ENCODE data around the gene OR51A7.
"Not testable (repeated sequence)": the region's sequence is repeated elsewhere in the genome, so short reads cannot be mapped to it uniquely, and the experiment has no call there.

The OR51A7 gene, protein sequence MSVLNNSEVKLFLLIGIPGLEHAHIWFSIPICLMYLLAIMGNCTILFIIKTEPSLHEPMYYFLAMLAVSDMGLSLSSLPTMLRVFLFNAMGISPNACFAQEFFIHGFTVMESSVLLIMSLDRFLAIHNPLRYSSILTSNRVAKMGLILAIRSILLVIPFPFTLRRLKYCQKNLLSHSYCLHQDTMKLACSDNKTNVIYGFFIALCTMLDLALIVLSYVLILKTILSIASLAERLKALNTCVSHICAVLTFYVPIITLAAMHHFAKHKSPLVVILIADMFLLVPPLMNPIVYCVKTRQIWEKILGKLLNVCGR

GRCh38 chr11:4903484-4903883 lies at the start of gene OR51A7:
Gene OR51A7 (plus strand): TSS chr11:4903783. CDS start chr11:4907370, 3,587 bp downstream.
- DNase-seq, result no peak

DNA sequence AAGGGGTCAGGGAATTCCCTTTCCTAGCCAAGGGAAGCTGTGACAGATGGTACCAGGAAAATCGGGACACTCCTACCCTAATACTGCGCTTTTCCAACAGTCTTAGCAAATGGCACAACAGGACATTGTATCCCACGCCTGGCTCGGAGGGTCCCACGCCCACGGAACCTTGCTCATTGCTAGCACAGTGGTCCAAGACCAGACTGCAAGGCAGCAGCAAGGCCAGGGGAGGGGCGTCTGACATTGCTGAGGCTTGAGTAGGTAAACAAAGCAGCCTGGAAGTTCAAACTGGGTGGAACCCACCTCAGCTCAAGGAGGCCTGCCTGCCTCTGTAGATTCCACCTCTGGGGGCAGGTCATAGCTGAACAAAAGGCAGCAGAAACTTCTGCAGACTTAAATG lies 49.3 kb upstream of the OR51A7 start:
- DNase-seq, result not testable (repeated sequence)

- DNase-seq, result no peak
Observed at GRCh38 chr11:4862447-4863236, 40.9 kb upstream of the OR51A7 start.

DNA sequence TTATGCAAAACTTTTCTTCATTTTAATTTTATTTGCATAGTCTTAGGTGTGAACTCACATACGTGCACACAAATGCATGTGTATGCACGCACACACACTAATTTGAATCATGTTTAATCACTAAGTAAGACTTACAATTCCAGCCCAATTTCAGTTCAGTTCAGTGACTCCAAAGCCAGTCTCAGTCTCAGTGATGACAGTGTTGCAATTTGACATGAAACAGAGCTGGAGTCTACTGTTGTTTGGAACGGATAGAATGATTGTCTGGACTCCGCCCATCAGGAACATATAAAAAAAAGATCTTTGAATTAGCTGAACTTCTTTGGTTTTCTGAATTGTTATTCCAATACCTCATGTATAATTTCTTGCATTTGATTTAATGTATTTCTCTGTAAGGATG lies 39.7 kb upstream of the OR51A7 start:
- peak; percentile 3 to 36 for DNase-seq

DNA sequence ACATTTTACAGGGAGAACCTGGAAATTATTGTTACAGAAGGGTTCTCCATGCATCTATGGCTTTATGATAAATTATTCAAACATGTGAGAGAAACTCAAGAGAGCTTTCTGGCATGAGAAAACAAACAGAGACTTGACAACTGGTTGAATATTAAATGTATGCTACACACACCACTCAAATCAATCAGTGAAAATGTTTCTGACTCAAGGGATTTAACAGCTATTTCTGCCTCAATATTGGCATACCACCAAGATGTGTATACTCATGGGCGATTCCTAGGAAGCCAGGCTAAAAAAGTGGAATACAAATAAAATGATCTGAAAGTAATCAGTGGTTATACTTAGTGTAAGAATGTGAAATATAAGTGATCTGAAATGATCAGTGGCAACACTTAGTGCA lies 37.7 kb upstream of the OR51A7 start:
- DNase-seq, result no peak

GRCh38 chr11:4881188-4881587 lies 22.4 kb upstream of the OR51A7 start:
- no peak for DNase-seq

- no peak for DNase-seq
Observed at GRCh38 chr11:4881860-4882500, 21.6 kb upstream of the OR51A7 start, which contains the start of gene OR51T1. Gene OR51T1 (plus strand): TSS chr11:4881900. CDS start chr11:4881900, 0 bp downstream.

- DNase-seq, result no peak
Observed at GRCh38 chr11:4882543-4882942, 21.0 kb upstream of the OR51A7 start.

GRCh38 chr11:4884361-4884760 lies 19.2 kb upstream of the OR51A7 start:
- DNase-seq, result no peak

- DNase-seq, result no peak
Observed at GRCh38 chr11:4886186-4886585, 17.4 kb upstream of the OR51A7 start.

DNA sequence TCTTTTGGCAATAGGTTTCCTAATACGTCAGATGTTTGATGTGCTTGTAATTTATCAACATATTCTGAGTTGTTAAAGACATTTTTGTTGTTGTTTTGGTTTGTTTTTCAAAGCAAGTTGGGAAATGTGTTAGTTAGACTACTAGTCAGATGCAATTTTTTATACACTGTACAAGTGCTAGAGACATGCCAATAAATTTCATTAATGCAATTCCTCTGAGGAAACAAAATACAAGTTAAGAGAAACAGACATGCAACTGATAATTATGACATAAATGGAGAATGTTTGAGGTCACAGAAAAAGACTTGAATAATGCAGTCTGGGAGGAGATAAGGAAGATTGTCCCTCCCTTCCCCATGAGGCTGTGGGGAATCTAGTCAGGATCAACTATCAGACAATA lies 16.0 kb upstream of the OR51A7 start:
- no peak for DNase-seq

- DNase-seq, result no peak
Observed at GRCh38 chr11:4890279-4890678, 13.3 kb upstream of the OR51A7 start.

- DNase-seq, result no peak
Observed at GRCh38 chr11:4891996-4892640, 11.5 kb upstream of the OR51A7 start.

GRCh38 chr11:4916581-4916980 lies 13.0 kb downstream of the OR51A7 start:
- no peak for DNase-seq

DNA sequence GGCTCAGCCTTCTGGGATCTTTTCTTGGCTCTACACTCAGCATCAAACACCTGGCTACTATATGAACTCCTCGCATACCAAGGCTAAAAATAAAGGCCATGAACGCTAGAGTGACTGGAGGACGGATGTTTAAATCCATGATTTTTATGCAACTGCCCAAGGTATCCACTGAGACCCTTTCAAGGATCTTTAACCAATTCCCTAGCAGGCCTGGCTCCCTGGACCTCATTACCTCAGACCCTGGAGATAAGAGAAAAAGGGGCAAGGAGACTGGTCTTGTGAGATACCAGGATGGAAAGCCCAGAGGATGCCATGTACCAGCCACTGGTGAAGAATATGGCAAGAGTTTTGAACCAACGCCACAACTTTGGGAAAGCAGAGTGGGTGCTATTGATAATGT lies 15.7 kb downstream of the OR51A7 start, which contains the start of gene OR51G2:
Gene OR51G2, minus strand, starts transcription at position 101 of the 400 bp plus-strand sequence. CDS start 3,687 bp downstream, outside the sequence.
- no peak for DNase-seq

GRCh38 chr11:4921796-4922195 lies 18.2 kb downstream of the OR51A7 start:
- no peak for DNase-seq

GRCh38 chr11:4922304-4922703 lies 18.7 kb downstream of the OR51A7 start:
- no peak for DNase-seq

DNA sequence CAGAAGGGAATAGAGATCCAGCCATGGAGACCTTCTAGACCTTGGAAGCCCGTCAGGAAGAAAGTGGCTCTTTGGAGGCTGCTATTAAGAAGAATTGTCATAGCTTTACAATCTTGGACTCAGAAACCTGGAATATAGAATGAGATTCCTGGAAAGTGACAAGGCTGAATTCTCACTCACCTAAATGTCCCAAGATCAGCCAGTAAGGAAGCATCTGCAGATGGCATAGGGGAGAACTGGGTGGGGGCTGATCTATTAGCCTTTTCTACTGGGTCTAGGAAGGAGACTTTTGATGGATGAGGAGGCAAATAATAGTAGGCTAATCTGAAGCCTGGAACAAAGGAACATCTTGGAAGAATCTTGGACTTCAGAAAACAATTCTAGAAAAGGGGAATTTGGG lies 20.7 kb downstream of the OR51A7 start, which contains the start of gene OR51G1:
Gene OR51G1, minus strand, starts transcription at position 101 of the 400 bp plus-strand sequence. Its CDS starts 0 bp downstream, at position 101.
- no peak for DNase-seq

DNA sequence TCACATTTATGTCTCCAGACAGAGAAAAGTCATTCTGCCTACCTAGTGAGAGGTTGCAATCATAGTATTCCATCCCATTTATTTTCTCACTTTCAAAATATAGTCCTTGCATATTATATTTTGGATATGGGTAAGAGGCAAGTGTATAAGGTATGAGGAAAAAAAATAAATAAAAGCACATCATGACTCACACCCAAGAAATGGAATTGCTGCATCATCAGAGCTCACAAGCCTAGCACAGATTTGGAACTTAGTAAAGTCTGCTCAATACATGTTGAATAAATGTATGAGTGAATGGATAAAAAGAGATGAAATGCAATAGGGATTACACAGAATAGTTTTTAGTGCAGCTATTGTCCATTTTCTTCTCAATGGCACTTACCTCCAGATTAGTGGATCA lies 23.0 kb downstream of the OR51A7 start:
- DNase-seq, result no peak

DNA sequence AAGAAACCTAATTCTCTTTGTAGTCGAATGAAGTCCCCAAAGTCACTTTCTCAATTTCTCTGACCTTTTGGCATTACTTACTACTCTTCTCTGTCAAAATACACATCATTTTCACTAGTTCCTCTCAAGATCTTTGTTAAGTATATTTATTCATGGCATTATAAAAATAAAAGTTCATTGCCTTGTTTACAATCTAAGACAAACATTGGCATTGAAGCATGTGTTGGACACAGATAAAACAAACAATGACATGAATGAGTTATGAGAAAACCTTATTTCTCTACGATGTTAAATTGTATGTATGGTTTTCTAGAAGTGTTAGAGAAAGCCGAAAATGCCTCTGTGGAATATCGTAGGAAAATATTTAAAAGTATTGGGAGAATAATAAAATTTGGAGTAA lies 29.2 kb downstream of the OR51A7 start:
- DNase-seq, result no peak

DNA sequence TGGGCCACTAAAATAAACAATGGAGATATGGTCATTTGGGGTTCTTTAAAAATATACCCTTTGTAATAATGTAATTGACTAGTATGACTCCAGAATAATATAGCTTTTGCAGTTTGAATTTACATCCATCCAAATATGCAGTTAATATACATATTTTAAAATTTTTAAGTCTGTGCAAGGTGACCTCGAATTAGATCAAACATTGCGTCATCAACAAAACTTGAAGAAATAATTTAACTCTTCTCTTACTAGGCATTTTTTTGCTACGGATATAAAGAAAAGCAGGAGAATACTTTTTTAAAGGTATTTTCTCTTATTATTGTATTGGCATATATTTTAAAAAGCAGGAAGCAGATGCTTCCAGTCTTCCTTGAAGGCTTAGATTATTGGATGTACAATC lies 33.2 kb downstream of the OR51A7 start:
- no peak for DNase-seq

GRCh38 chr11:4947505-4947904 lies 43.9 kb downstream of the OR51A7 start, which contains the start of gene OR51A4:
Gene OR51A4 (minus strand): TSS chr11:4947605. CDS start chr11:4947100, 505 bp downstream.
- no peak for DNase-seq

- DNase-seq, result not testable (repeated sequence)
Observed at GRCh38 chr11:4955613-4956012, 52.0 kb downstream of the OR51A7 start, which contains the start of gene OR51A2. Gene OR51A2 (minus strand): TSS chr11:4955713. CDS start chr11:4955713, 0 bp downstream.
